GM18870 (cell line): ENCODE measurements around the gene INTS1.

Experiments
- ATAC-seq: cut with Tn5 transposase; IDR thresholded peaks from one replicate; pipeline ENCODE4 v1.9.1; 2021; ENCODE audit warnings: moderate library complexity; ENCODE audit not compliant: unreplicated experiment

The INTS1 gene

DNA sequence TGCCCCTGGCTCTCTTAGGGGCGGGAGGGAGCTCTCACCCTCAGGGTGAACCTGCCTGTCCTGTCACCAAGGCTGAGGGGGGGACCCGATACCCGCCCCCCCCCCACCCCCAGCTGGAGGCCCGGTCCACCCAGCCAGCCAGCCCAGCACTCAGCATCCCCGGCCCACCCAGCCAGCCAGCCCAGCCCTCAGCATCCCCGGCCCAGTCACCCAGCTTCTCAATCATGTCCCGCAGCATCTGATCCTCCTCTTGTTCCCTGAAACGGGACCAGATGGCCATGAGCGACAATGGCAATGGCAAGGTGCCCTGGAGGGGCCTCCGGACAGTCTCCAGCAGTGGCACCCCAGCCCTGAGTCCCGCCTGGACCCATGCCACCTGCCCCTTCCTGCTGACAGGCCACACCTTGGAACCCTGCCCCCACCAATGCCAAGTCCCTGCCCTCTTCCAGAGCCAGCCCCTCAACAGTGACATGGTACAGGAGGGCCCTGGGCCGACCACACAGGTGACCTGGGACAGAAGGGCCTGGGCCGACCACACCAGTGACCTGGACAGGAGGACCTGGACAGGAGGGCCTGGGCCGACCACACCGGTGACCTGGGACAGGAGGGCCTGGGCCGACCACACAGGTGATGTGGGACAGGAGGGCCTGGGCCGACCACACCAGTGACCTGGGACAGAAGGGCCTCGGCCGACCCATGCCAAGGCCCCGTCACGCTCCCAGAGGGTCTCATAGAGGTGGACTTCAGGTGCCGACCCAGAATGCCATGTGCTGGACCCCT lies 69.1 kb downstream of the INTS1 start:
- ATAC-seq = no peak

DNA sequence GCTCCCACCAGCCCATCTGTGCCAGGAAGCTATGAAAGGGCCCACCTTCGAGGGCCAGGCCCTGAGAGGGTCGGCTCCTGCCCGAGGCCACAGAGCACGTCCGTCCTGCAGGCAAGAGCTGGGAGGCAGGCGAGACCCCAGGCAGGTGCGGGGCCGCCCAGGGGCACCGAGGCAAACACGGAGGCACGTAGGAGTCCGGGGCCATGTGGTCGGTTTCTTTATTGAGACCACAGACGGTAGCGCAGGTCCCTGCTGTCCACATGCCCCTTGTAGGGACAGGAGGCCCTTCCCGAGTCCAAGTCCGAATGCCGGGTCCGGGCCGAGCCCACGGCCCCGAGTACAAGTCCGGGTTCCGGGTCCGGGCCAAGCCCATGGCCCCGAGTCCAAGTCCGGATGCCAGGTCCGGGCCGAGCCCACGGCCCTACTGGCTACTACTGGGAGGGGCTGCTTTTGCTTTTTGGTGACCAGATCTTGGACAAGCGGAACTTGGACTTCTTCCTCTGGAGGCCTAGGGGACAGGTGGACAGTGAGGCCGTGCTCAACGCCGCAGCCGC lies 69.9 kb downstream of the INTS1 start:
- no peak for ATAC-seq

DNA sequence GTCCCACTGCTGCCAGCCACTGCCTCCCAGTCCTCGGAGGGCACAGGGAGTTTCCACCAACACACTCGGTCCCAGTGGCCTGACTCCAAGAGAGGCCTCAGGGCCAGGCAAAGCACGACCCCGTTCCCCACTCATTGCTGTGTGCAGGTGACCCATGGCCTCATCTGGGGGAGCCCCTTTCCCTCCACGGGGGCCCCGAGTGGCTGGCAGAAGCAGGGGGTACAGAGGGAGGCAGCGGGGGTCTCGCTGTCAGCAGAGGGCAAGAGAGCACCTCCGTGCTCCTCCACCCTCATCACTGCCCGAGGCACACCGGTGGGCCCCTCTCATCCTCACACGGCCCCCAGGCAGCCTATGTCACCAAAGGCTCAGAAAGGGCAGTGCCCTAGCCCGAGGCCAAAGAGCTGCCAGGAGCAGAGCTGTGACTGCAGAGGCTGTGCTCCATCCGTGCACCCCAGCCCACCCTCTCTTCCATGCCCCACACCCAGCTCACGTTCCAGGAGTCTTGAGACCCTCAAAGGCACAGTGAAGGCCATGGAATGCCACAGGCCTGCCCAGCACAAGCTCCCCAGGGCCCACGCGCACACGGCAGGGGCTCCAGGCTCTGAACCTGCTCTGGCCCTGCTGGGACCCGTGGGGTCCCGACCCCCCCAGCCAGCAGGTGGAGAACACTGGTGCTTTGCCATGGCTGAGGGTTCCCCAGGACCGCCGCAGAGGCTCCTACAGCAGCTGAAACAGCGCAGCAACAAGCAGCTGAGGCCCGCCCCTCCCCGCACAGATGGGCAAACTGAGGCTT lies 70.9 kb downstream of the INTS1 start:
- ATAC-seq = no peak

DNA sequence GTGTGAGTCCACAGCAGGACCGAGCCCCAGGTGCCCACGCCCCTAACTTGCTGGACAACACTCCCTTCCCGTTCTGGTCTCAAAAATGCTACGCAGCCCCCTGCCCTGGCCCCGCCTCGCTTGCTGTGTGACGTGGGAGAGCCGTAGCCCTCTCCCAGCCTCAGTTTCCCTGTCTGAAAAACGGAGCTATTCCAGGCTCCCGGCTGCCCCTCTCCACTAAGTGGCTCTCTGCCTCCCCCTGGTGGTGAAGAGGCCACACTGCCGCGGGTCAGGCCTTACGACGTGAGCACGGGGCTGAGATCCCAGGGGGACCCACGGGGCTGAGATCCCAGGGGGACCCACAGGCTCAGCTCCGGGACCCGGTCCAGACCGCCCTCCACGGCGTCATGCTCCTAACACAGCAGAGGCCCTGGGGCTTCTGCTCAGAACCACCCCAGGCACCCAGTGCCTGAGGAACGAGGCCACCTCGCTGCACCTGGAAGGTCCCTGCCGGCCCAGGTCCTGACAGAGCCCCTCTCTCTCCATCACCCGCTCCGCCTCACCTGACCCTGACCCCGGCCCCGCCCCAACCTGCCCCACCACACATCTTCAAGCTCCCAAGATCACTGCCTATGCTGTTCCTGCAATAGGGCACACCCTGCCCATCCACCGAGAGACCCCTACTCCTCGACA lies 71.6 kb downstream of the INTS1 start:
- no peak for ATAC-seq

DNA sequence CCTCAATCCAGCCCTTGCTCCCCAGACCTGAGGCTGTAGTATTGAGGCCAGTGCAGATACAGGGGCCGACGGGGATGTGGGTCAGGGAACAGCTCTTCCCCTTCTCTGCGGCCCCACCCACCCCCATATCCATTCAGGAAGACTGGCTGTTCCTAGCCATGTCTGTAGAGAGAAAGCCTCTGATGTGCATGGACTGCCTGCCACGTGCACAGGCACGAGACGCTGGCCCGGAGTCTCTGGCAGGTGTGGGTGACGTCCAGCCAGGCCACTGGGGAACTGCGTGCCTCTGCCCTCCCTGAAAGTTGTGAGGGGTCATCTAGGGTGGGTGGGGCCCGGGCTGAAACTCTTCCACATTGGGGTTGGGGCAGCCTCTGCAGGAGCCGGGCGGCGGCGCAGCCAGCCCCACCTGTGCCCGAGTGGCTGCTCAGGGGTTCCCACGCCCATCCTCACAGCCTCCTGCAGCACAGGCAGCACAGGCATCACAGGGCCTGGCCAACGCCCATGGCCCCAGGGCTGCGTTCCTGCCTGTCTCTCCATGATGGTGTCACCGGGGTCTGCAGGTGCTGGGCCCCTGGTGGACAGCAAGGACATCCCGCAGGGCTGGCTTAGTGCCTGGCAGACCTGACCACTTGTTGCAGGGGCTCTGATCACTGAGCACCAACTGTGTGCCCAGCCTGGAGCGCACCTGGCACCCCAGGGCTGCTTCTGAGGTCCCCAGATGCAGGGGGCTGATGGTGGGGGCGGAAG lies 72.4 kb downstream of the INTS1 start:
- ATAC-seq = no peak

DNA sequence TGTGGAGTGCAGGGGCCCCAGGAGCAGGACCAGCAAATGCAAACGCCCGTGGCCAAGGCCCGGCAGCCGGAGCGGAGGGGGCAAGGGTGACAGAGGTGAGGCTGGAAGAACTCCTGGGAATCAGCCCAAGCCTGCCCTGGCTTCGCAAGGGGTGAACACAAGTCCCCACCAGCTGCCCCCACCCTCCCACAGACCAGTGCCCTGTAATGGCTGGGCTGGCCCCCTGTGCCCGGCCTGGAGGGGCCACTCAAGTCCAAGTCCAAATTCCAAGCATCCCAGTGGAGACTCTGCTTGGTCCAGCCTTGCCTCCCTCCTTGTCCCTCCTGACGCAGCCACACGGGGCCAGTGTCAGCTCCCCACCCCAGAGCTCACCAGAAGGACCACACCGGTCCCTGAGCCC lies 73.0 kb downstream of the INTS1 start:
- no peak for ATAC-seq

DNA sequence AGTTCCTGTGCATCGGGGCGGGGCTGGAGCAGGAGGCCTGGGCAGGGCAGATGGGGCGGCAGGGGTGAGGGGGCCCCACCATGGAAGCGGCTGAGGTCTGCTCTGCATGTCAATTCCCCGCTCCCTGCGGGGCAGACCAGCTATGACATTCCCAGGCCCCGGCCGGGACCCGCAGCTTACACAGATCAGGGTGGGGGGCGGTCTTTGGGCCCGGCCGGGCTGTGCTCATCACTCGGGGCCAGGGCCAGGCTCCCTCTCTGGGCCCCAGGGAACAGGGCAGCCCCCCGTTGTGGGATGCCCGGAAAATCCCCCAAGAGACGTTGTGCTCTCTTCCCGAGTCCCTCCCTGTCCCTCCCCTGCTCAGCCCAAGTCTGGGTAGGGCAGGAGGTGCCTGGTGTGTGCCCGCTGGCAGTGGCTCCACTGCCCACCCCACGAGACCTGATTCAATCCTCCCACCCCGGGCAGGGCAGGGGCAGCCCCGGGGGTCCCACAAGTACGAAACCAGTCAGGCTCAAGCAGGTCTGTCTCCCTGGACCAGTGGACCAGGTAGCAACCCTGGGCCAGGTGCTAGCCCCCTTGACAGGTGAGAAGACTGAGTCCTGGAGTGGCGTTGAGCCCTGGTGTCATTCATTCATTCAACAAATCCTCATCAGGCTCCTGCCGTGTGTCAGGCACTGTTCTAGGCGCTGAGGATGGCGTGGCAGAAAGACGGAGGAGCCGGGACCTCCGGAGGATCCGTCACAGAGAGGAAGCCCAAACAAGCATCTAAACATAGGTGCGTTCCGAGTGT lies 73.9 kb downstream of the INTS1 start:
- ATAC-seq = no peak

DNA sequence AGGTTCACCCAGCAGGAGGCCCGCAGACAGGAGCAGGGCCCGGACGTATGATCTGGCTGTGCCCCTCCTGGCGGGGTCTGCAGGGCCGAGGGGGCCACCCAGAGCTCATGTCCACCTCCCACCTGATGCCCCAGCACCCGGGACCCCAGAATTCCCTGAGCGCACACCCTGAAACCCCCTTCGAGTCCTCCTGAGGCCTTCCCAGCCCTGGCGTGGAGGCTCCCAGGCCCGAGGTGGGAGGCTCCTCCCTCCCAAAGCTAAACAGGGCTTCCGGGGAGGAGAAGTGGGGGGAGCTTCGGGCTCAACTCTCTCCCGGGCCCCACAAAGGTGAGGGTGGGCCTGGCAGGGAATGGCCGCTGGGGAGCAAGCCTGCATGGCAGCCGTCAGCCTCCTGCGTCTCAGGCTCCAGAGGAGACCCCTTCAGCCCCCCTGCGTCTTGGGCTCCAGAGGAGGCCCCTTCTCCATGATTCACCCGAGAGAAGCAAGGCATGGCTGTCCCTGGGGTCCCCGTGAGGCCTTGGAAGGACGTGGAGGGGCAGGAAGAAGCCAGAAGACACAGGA lies 75.2 kb downstream of the INTS1 start:
- ATAC-seq = no peak

DNA sequence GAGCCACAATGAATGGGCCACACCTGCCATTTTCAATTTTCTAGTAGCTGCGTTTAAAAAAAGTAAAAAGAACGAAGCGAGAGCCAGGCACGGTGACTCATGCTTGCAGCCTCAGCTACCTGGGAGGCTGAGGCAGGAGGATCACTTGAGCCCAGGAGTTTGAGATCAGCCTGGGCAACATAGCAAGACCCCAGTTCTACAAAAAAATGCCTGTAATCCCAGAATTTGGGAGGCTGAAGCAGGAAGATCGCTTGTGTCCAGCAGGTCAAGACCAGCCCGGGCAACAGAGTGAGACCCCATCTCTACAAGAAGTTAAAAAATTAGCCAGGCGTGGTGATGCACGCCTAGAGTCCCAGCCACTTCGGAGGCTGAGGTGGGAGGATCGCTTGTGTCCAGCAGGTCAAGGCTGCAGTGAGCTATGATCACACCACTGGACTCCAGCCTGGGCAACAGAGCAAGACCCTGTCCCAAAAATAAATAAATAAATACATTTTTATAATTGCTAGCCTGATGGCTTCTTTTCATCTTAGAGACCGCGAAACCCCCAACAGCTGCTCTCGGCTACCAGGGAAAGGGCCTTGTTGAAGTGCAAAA lies 77.0 kb downstream of the INTS1 start:
- ATAC-seq = no peak

DNA sequence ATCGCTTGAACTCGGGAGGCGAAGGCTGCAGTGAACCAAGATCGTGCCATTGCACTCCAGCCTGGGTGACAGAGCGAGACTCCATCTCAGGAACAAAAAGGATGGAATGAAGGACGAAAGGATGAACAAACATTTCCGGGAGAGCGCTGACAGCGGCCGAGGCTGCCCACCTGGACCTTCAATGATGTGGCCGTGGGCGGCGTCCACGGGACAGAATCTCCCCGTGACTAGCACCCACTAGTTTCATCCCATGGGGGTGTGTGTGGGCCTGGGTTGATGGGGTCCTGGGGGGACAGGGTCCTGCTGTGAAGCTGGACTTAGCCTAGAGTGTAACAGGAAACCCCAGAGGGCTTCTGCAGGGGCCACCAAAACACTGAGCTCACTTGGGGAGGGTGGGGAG lies 77.7 kb downstream of the INTS1 start:
- no peak for ATAC-seq

DNA sequence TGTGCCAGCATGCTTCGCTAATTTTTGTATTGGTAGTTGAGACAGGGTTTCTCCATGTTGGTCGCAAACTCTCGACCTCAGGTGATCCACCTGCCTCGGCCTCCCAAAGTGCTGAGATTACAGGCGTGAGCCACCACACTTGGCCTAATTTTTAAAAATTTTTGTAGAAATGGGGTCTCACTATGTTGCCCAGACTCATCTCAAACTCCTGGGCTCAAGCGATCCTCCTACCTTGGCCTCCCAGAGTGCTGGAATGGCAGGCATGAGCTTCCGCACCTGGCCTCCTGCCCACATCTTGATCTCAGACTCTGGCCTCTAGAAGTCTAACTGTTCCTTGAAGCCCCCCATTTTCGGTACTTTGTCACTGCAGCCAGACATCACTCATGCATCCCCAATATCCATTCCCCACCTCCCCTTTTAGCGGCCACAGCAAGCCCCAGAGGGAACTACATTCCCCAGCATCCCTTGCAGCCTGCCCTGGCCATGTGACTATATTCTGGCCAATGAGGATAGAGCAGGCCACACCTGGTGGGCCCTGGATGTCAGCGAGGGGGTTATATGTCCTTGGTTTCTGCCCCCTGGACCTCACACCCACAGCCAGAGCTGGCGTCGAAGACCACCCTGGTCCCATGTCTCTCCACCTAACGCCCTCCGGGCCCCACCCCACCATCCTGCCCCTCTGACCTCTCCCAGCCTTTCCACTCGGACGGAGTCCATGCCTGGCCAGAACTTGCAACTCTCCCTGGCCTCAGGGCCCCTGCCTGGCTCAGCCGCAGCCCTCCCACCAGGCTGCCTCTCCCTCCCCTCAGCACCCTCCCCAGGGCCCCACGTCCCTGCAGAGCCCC lies 78.7 kb downstream of the INTS1 start:
- no peak for ATAC-seq

DNA sequence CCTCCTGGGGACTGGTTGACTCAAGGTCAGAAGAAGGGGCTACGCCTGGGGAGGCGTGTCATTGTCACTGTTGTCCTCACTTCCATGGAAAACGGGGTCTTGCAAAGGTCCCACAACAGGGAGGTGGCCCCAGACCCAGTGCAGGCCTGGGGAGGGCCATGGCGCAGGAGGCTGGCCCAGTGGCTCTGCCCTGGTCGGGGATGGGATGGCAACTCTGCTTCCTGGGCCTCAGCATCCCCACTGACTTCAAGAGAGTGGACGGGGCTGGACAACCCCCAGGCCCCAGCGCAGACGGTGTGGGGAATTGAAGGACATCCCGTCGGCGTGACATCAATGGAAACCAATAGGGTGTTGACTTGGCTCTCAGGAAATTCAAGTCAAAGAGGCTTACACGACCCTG lies 80.1 kb downstream of the INTS1 start:
- ATAC-seq = no peak

DNA sequence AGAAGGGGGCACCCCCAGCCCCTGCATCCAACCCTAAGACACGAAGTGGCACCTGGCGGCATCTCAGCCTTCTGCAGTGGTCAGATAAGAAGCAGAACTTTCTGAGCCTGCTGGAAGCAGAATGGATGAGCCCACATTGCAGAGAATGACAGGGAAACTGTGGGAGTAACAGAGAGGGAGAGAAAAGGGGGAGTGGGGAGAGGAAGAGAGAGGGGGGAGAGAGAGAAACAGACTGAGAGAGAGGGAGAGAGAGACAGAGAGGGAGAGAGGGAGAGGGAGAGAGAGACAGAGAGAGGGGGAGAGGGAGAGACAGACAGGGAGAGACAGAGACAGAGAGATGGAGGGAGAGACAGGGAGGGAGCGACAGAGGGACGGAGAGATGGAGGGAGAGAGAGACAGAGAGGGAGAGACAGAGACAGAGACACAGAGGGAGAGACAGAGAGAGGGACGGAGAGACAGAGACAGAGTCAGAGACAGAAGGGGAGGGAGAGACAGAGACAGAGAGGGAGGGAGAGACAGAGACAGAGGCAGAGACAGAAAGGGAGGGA lies 80.9 kb downstream of the INTS1 start:
- ATAC-seq = no peak

DNA sequence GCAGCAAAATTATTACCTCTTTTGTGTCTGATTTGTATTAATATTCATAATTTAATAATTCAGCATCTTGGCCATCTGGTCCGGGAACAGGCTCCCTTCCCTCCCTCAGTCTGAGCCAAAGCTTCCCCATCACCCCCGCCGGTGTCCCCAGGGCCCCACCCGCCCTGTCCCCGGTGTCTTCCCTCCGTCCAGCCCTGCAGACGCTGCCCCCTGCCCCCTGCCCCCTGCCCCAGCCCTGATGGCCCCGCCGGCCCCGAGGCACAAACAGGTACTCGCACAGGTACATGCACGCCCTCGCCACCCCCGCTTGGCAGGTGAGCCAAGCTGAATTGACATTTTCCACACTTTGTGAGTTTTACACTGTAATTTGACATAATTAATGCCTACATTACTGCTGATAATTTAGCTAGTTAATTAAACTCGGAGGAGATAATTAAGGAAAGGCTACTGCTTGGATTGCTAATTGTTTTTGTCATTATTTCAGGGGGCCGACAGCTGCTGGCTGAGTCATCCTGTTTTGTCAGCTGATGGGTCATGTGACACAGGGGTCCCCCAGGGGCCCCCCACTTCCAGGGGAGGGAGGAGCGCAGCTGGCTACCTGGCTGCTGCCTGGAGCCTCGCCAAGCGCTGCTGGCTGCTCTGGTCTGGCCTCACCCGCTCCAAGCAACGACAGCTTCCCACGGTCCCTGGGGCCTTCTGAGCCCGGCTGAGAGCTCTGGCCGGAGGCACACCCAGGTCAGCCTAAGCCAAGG lies 81.5 kb downstream of the INTS1 start:
- no peak for ATAC-seq

DNA sequence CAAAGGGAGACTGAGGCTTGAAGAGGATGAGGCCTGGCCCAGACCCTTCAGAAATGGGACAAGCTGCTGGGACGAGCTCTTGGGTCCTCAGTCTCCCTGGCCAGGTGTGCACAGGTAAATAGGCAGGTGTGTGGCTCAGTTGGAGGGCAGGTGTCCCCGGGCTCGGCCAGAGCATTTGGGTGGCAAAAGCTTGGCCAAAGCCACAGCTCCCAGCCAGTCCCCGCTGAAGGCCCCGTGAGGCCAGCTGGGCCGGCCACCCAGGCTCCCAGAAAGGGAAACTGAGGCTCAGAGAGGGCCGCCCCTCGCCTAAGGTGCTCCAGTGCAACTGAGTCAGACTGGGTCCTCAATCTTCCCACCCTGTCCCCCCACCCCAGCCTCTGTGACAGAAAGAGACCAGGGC lies 82.2 kb downstream of the INTS1 start:
- ATAC-seq = no peak

DNA sequence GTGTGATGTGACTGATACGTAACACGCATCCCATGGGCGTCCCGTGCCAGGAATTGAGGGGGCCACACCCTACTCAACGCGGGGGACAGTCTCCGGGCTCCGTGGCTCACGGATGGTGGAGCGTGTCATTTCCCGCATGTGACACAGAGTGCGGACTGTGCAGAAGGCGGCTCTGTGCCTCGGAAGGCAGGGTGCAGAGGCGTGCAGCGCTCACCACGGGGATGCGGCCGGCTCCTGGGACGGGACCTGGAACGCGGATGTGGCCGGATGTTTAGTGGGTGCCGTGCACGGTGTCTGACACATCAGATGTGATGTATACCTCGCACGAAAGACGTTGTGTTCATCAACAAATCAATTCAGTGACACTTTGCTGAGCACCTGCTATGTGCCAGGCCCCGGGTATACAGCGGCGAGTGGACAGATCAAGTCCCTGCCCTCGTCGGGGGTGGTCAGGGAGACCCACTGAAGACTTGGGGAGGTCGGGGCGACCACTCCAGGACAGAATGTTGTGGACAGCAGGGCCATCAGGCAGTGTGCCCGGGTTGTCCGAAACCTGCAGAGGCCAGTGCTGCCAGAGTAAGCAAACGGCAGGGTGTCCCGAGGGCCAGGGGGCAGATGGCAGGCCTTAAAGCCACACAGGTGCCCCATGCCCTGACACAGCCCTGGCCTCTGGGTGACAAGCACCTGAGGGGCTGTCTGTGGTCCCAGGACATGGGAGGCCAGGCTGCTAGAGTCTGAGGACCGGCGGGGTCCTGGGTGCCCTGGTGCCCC lies 83.0 kb downstream of the INTS1 start:
- no peak for ATAC-seq
